Measurements from ENCODE around the gene WNT7A.

Gene WNT7A

DNA sequence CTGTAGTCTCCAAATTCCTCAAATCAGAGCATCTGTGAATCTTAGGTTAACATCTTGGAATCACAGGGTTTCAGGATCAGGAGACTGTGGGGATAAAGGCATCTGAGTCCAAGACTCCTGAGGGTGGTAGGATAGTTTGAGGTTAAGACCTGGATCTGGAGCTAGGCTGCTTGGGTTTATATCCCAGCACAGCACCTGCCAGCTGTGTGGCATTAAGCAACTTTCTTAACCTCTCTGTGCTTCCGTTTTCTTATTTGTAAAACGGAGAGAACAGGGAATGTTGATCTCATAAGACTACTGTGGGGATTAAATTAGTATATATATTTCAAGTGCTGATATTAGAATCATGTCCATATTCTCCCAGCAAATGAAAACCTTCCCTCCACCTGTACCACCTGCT lies 33.6 kb downstream of the WNT7A start:
- no peak for DNase-seq (ENCODE audit: low read depth)

DNA sequence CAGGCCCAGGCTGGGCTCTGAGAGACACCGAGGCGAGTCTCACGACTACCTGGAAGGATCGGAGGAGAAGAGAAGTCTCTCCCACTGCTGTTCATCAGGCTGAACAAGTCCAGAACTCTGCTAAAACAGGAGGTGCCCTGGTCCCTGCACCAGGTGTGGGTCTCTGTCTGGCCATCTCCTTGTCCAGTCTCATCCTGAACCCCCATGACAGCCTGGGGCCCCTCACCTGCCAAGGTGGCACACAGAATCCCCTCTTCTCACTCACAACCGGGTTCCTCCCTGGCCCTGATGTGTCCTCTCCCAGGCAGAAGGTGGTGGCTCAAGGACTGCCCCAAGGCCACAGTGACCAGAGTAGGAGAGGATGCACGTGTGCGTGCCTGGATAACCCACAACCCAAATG lies 34.1 kb downstream of the WNT7A start:
- no peak for DNase-seq (ENCODE audit: low read depth)

DNA sequence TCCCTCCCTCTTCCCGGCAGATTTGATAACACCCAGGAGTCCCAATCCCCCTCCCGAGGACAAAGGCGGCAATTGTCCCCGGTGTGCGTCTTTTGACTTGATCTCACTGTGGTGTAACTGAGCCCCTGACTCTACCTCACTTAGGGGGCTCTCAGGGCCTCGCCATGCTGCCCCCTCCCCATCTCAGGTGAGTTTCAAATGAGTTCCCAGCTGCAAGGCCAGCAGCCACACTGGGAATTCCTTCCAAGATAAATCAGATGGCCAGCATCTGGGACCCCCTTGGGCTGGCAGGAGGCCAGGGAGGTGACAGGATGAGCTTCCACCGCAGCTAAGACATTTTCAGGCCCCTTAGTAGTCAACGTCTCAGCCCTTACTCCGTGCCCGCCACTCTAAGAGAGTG lies 35.0 kb downstream of the WNT7A start:
- no peak for DNase-seq (ENCODE audit: low read depth)

DNA sequence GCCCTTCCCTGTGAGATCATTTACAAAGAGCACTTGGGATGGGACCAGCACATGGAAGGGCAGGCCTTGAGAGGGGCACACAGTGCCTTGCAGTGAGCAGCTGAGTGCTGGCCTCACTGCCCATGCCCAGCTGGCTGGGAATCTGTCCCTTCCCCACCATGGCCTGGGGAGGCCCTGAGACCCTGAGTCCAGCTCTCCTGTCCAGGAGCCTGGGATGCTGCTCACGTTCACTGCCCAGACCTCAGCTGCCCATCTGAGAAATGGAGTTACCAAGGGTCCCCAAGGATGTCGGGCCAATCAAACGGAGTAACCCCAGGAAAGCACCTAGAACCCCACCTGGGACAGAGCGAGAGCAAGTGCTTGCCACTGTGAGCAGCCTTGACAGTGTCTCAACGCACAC lies 35.6 kb downstream of the WNT7A start:
- no peak for DNase-seq (ENCODE audit: low read depth)

DNA sequence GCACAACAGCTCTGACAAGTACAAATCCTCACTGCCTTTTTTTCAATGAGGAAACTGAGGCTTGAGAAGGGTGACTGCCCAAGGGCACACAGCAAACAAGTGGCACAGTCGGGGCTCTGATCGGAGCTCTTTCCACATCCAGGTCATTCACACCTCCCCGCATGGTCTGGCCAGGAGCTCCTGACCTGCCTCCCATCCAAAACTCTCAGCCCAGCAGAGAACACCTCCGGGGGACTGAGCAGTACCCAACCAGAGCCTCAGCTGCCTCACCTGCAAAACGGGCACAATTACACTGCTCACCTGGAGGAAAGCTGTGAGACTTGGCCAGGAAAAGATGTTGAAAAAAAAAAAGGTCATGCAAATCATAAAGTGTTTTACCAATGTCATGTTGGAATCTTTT lies 36.5 kb downstream of the WNT7A start:
- no peak for DNase-seq (ENCODE audit: low read depth)

DNA sequence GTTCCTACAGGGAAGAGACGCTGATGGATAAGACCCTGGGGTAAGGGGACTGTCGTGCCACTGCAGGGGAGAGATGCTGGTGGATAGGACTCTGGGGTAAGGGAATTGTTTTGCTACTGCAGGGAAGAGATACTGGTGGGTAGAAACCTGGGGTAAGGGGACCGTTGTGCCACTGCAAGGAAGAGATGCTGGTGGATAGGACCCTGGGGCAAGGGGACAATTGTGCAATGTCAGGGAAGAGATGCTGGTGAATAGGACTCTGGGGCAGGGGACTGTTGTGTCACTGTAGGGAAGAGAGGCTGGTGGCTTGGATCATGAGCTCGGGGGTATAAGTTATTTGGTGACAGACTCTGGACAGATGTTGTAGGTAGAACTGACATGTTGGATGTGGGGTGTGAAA lies 37.6 kb downstream of the WNT7A start:
- DNase-seq (ENCODE audit: low read depth): no peak

DNA sequence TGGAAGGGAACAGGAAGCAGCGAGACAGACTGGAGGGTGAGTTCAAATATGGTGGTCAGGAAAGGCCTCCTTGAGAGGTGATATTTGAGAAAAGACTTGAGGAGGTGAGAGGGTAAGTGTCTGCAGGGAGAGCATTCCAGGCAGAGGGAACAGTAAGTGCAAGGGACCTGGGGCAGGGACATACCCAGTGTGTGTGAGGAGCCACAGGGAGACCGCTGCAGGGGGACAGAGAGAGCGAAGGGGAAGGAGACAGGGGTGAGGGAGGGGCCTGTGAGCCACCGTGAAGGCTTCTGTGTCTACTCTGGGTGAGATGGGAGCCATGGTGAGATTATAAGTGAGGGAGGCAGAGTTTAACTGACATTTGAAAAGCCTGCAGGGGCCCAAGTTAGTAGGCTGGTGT lies 38.0 kb downstream of the WNT7A start:
- no peak for DNase-seq (ENCODE audit: low read depth)

DNA sequence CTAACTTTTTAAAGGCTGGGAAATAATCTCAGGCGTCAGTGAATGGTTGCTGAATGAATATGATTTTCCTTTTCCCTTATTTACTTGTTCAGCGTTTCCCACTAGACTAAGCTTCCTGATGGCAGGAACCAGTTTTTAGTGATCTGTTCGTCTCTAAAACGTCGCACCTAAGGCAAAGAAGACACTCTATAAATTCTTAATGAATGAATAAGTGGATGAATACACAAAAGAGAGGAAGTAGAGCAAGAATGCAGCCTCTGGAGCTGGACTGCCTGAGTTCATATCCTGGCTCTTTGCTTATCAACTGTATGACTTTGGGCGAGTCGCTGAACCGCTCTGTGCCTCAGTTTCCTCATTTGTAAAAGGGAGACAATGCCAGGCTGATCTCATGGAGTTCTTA lies 38.7 kb downstream of the WNT7A start:
- DNase-seq (ENCODE audit: low read depth): no peak

DNA sequence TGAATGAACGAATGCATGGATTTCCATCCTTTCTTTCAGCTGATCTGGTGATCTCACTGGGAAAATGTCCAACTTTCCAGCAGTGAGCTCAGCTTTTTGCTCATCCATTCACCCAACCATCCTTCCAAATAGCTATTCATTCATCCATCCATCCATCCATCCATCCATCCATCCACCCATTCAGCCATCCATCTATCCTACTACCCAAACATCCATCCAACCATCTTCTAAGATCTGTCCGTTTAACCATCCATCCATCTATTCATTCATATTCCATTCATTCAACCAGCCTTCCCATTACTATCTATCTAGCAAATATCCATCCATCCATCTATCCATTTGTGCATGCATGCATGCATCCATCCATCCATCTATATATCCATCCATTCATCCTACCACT lies 39.4 kb downstream of the WNT7A start:
- DNase-seq (ENCODE audit: low read depth): no peak

DNA sequence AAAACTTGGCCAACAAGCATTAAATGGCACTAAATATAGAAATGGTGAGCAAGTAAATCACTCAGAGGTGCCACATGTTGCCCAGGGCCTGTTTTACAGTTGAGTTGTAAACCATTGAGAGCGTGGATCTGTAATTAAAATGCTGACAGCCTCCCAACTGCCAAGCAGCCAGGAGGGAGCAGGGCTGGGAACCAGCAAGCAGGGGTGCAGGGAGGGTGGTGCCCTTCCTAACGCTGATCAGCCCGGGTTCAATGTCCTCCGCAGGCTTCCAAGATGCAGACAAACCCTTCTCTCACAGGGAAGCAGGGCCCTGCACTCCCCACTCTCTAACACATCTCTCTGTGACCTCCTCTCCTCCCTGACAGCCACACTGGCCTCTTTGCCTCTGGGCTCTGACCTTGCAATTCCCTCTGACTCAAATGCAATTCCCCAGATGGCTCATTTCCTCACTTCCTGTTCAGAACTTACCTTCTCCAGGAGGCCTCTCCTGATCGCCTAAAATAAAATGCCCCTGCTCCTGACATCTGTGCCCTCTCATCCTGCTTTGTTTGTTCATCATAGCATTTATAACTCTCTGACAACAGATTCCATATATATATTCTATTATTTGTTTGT lies 40.0 kb downstream of the WNT7A start:
- DNase-seq (ENCODE audit: low read depth): no peak

DNA sequence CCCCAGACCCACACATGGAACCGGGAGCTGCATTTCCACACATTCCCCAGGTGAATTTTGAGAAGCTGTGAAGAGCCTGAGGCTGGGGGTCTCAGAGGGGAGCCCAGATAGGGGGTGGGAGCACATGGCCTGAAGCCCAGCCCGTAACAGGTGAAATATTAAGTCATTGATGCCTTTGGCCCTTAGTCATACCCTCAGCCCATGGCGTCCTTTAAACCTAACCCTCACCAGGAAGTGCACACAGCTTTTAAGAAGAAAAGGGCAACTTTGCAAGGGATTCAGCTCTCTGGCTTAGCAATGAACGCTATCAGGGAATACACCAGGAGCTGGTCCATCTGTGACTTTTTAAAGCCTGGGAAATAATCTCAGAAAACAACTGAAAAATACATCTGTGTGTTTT lies 40.6 kb downstream of the WNT7A start:
- no peak for DNase-seq (ENCODE audit: low read depth)

DNA sequence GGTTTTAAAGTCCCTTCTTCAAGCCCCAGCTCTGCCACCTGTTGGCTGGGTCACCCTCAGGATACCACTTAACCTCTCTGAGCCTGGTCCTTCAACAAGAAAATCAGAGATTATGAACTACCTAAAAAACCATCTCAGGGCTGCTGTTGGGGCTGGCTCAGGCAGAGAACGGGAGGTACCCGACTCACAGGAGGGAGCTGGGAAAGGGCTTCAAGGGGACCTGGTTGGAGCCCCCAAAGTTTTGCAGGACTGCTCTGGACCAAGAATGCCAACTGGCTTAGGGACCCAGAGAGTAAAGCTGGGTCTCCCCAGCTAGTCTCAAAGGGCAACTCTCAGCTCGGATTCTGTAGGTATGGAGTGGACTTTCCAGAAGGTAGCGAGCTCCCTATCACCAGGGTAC lies 41.5 kb downstream of the WNT7A start:
- DNase-seq (ENCODE audit: low read depth): no peak

DNA sequence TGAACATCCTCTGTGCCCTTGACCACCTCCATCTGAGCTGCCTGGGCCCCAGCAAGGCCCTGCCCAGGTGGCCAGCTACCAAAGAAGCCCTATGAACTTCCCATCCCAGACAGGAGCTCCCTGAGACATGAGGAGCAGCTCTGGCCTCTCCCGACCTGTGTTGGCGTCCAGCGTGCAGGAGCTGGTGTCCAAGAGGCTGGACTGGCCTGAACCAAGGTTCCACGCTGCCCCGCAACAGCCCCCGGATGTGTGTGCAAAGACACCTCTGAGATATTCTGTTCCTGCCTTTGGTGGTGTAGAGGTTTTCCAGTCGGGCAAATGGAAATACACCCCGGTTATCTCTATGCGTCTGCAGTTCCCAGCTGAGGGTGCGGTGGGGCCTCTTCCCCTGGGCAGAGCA lies 42.1 kb downstream of the WNT7A start:
- DNase-seq (ENCODE audit: low read depth): no peak

DNA sequence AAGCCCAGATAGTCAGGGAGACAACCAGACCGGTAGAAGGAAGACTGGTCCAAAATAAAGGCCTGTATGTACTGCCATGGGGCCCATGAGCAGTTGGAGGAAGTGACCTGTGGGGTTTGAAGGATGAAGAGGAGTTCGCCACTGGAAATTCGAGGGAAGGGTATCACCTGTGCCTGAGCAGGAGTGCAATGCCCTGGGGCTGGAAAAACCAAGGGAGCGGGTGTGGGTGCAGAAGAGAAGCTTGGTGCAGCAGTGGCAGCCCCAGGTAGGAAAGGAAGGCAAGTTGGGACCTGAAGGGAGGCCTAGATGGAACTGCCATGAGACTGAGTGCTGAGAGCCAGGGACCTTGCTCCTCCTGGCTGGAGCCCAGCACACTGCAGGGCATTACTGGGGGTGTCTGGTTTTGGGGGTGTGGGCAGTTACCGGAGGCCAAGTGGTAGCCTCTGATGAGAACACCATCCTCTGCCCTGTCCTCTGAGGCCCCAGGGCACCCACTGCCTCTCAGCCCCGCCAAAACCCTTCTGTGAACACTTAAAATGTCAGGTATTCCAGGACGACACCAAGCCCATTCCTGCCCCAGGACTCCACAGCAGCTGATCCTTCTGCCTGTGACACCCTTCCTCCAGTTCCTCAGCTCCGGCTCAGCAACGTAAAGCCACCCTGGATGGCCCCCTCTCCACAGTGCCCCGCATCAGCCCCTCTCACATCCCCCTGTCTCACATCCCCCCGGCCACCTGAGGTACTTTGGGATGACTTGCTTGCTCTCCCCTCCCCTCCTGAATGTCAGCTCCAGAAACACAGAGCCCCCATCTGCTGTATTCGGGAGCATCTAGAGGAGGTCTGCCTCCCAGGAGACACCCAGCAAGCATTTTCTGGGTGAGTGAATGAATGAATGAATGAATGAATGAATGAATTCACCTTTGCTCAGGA lies 42.9 kb downstream of the WNT7A start:
- DNase-seq (ENCODE audit: low read depth): no peak

DNA sequence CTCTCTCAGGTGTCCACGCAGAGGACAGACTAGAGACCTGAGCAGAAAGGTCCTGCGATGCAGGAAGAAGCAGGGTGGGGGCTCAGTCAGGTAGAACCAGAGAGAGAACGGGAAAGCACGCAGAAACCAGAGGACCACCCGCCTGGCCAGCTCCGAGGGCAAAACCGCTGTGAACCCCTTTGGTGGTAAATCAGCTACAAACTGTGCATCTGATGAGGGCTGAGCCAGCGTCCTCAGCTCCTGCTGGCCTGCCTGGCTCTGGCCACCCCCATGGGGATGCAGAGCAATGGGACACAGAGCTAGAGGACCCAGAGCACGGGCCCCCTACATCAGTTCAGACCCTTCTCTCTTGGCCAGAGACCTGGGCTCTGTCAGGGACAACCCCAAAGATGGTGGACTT lies 44.6 kb downstream of the WNT7A start:
- DNase-seq (ENCODE audit: low read depth): no peak

DNA sequence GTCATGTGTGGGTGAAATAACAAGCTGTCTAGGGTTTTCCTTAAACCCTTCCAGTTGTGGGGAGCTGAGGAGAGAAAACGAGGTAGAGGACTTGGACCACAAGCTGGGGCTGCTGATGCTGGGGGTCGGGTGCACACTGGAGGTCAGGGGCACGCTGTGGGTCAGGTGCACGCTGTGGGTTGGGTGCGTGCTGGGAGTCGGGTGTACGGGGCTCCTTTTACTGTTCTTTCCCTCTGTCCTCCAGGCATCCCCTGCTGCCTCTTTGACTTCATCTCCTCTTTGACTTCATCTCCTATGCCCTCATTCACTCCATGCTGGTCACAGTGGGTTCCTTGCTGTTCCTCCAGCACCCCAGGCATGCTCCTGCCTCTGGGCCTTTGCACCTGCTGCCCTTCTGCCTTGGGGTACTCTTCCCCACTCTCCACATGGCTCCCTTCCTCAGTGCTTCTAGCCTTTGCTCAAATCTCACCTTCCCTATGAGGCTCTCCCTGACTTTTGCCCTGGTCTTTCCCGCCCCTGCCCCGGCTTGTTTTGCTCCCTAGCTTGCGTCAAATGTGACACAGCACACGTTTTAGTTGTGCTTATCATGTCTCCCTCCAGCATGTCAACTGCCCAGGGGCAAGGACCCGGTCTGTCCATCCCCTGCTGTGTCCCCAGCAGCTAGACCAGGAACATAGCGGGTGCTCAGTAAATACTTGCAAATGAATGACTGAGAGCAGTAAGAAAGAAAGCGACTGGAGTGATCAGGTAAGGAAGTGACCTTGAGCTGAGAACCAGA lies 45.4 kb downstream of the WNT7A start:
- no peak for DNase-seq (ENCODE audit: low read depth)

DNA sequence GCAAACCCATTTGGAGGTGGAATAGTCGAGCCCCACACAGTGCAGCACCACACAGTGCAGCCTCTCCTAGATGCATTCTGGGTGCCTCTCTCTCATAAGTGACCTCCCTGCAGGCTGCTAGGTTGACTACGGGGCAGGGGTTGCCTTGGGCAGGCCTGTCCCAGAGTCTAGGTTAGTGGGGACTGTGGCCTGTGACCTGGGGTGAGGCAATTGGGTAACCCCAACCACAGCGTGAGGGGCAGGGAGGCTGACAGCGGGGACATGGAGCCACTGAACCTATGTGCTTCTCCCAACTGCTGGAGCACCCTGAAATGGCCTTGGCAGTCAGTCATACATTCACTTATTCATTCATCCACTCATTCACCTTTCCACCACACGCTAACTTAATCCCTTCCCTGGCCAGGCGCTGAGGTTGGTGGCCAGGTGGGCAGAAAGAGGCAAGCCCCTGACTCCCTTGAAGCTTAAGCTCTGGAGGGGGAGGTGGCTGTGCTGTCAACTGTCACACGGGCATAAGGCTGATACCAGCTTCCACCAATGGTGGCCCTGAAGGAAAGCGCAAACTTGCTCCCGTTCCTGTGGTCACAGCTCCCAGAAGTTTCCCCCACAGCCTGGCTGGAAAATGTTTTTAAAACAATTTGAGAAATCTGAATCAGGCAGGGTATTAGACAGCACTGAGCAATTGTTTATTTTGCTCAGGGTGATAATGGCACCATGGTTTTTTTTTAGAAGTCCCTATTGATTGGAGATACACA lies 46.2 kb downstream of the WNT7A start:
- DNase-seq (ENCODE audit: low read depth): no peak

DNA sequence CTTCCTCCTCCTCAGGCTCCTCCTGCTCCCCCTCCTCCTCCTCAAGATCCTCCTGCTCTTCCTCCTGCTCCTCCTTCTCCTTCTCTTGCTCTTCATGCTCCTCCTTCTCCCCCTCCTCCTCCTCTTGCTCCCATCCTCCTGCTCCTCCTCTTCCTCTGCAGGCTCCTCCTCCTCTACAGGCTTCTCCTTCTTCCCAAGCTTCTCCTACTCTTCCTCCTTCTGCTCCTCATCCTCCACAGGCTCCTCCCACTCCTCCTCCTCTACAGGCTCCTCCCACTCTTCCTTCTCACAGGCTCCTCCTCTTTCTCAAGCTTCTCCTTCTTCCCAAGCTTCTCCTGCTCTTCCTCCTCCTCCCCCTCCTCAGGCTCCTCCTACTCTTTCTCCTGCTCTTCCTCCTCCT lies 47.7 kb downstream of the WNT7A start:
- DNase-seq (ENCODE audit: low read depth): no peak

DNA sequence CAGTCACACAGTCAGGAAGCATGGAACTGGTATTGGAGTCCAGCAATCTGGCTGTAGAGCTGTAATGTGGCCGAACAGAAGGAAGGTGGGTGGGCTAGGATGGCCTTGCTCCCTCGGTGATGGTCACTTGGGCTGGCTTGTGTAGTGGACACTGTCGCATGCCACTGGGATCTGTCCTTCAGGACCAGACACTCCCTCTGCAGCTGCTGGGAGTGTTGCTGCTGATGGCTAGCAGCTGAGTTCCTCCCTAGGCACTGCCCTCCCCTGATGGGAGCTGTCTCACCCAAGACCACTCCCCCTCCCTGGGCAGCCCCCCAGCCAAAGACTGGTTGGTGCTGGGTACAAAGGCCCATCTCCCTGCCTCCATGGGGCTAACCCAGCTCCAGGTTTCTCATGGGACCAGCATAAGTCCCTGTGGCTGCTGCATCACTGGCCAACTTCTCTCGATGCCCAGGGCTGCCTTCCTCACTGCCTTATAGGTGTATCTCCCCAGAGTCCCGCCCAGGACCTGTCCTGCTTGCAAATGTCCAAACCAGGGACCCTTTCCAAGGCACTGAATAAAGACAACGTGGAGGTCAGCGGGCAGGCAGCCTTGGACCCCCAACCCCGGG lies 48.4 kb downstream of the WNT7A start:
- no peak for DNase-seq (ENCODE audit: low read depth)

DNA sequence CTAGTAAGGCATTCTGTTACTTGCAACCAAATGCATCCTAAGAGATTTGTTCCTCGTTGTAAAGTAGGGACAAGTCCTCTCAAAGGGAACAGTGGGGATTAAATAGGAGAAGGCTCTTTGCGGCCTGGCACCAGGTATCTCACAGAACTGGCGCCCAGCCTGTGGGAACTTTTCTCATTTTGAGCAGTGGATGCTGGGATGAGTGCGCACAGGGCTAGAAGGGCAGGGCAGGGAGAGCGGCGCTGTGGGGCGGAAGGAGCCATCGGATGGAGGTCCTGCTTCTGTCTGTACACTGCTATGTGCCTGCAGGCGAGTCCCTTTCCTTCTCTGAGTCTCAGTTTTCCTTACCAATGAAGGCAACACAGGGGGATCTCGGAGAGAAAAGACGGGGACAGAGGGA lies 50.6 kb downstream of the WNT7A start:
- DNase-seq (ENCODE audit: low read depth): no peak

DNA sequence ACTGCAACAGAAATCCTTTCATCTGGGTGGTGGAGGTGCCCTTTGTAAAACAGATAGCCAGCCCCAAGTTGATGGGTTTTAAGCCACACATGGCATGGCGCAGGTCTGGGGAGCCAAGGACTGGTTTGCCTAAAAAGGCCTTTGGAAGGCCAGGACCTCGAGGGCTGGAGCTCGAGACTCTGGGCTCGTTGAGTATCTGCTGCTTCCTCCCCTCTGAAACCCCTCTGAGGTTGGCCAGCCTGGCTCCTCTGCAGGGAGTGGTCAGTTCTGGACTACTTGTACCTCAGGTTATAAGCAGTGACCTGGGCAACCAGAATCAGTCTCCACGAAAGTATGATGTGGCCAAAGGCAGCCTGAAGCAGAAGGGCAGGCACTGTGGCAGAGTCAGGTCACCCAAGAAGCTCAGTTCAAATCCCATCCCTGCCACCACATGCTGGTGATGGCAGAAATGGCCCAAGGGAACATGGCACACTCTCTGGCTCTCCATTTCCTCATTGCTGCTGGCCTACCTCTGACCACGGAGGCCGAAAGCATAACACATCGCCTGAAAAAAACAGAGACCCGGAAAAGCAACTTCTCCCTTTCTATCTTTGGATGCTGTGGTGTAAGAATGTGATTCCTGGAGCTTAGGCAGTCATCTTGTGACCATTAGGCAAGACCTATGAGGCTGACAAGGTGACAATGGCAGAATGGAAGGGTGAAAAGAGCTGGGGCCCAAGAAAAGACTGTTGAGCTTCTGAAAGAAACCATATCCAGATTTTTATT lies 51.2 kb downstream of the WNT7A start:
- DNase-seq (ENCODE audit: low read depth): no peak

All from activated T-helper 1 cell treated with Interleukin-2 at 50 U/mL for 16 hours (primary cell).